Fibroblast of lung (primary cell): ENCODE measurements around the gene PAIP1.

Source experiments
- CTCF ChIP-seq, 2 donors: IDR thresholded peaks in 1 of 2; conservative IDR thresholded peaks in 1 of 2; 1 replicate in 1 of 2; 2 replicates in 1 of 2; pipeline ENCODE4 v1.5.1; 2011 to 2012; ENCODE audit warnings: low read length in 2 of 2, control low read depth in 1 of 2, inconsistent platforms in 1 of 2, low read depth in 1 of 2, mild to moderate bottlenecking in 1 of 2
- EZH2 ChIP-seq: IDR thresholded peaks from 2 replicates; pipeline ENCODE4 v1.5.1; 2012; ENCODE audit warnings: low read length, control low read depth, mild to moderate bottlenecking; ENCODE audit errors: missing control alignments

DNA sequence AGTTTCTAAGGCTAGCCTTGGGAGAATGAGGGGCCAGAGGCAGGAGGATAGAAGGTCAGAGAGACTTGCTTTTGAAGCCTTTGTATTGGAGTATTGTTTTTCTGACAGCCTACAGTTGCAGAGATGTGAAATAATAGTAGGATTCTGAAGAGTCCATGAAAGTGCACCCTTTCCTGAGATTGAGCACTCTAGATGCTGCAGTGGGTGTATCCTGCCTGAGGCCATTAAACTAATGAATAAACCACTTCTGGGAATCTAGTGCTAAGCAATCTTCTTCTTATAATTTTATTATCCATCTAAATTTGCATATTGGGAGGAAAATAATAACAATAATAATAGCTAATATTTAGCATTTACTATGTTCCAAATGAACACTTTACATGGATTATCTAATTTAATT is 26.8 kb upstream of the PAIP1 start:
- TF ChIP-seq EZH2 (no peak), CTCF (conservative IDR thresholded peaks at IDR 0.05 in 1 of 2, IDR thresholded peaks at IDR 0.05 in 1 of 2; ENCODE audit: low read depth in 1 of 2, low read length in 2 of 2) (no peak)
